Mesenchymal stem cell (in vitro differentiated cells and primary cell): ENCODE results near the gene SMPD3.

ENCODE experiments used
- DNase-seq: peaks from one replicate; pipeline ENCODE4 v3.0.0-alpha.2; 2013
- H2AFZ ChIP-seq: one replicate; pipeline ENCODE4 v1.6.1; 2013; ENCODE audit warnings: low read depth, mild to moderate bottlenecking, control low read depth, inconsistent platforms, low read length, moderate library complexity
- H2AK5ac ChIP-seq: 2 replicates; pipeline ENCODE4 v1.6.1; 2013; ENCODE audit warnings: low read length, moderate library complexity, mild to moderate bottlenecking, inconsistent platforms; ENCODE audit not compliant: severe bottlenecking
- H2BK120ac ChIP-seq: one replicate; pipeline ENCODE4 v1.6.1; 2013; ENCODE audit warnings: low read depth, mild to moderate bottlenecking, inconsistent platforms, low read length, moderate library complexity
- H2BK12ac ChIP-seq, 2 experiments: one replicate each; pipeline ENCODE4 v1.6.1; 2013; ENCODE audit warnings: inconsistent platforms in 2 of 2, low read length in 2 of 2, mild to moderate bottlenecking in 2 of 2, moderate library complexity in 2 of 2, control low read depth in 1 of 2
- H2BK15ac ChIP-seq: one replicate; pipeline ENCODE4 v1.6.1; 2013; ENCODE audit warnings: mild to moderate bottlenecking, low read depth, inconsistent platforms; ENCODE audit not compliant: poor library complexity, severe bottlenecking
- H2BK5ac ChIP-seq: 2 replicates; pipeline ENCODE4 v1.6.1; 2013; ENCODE audit warnings: low read depth, mild to moderate bottlenecking, low read length, control low read depth, inconsistent platforms; ENCODE audit not compliant: poor library complexity, severe bottlenecking
- H3K14ac ChIP-seq, 2 experiments: one replicate each; pipeline ENCODE4 v1.6.1; 2013; ENCODE audit warnings: inconsistent platforms in 2 of 2, low read length in 2 of 2, control low read depth in 1 of 2, mild to moderate bottlenecking in 1 of 2, moderate library complexity in 1 of 2
- H3K18ac ChIP-seq, 2 experiments: one replicate each; pipeline ENCODE4 v1.6.1; 2013; ENCODE audit warnings: inconsistent platforms in 2 of 2, low read length in 2 of 2, control low read depth in 1 of 2, low read depth in 1 of 2, mild to moderate bottlenecking in 1 of 2
- H3K23ac ChIP-seq, 2 experiments: one replicate each; pipeline ENCODE4 v1.6.1; 2013; ENCODE audit warnings: inconsistent platforms in 2 of 2, low read length in 2 of 2, mild to moderate bottlenecking in 2 of 2, moderate library complexity in 2 of 2, control low read depth in 1 of 2
- H3K27ac ChIP-seq: 2 replicates; pipeline ENCODE4 v1.5.1; 2013; ENCODE audit warnings: mild to moderate bottlenecking, moderate library complexity, low read length, control low read depth, inconsistent platforms; ENCODE audit not compliant: poor library complexity, severe bottlenecking
- H3K27me3 ChIP-seq, 2 experiments: 2 replicates each; pipeline versions ENCODE4 v1.6.1 to v1.7.0; 2013; ENCODE audit warnings: low read length in 2 of 2, mild to moderate bottlenecking in 2 of 2, moderate library complexity in 2 of 2, control low read depth in 1 of 2, inconsistent platforms in 1 of 2; ENCODE audit not compliant: control insufficient read depth in 1 of 2, insufficient read depth in 1 of 2
- H3K36me3 ChIP-seq, 2 experiments: 2 replicates each; pipeline versions ENCODE4 v1.6.1 to v1.7.0; 2013; ENCODE audit warnings: low read length in 2 of 2, control low read depth in 1 of 2, inconsistent platforms in 1 of 2, low read depth in 1 of 2, mild to moderate bottlenecking in 1 of 2; ENCODE audit not compliant: insufficient read depth in 2 of 2, control insufficient read depth in 1 of 2
- H3K4ac ChIP-seq, 2 experiments: one replicate each; pipeline ENCODE4 v1.6.1; 2013; ENCODE audit warnings: inconsistent platforms in 2 of 2, low read length in 2 of 2, mild to moderate bottlenecking in 2 of 2, moderate library complexity in 2 of 2, control low read depth in 1 of 2, low read depth in 1 of 2
- H3K4me1 ChIP-seq: 2 replicates; pipeline ENCODE4 v1.6.1; 2013; ENCODE audit warnings: low read depth, low read length, control low read depth; ENCODE audit not compliant: control insufficient read depth, insufficient read depth
- H3K4me2 ChIP-seq: 2 replicates; pipeline ENCODE4 v1.6.1; 2013; ENCODE audit warnings: low read length, mild to moderate bottlenecking, inconsistent platforms; ENCODE audit not compliant: poor library complexity, severe bottlenecking
- H3K4me3 ChIP-seq, 2 experiments: 2 replicates each; pipeline versions ENCODE4 v1.5.1 to v1.7.0; 2013; ENCODE audit warnings: low read length in 2 of 2, mild to moderate bottlenecking in 2 of 2, control low read depth in 1 of 2, low read depth in 1 of 2; ENCODE audit not compliant: insufficient read depth in 1 of 2
- H3K79me1 ChIP-seq: replicated peaks from 2 replicates; pipeline ENCODE4 v1.6.1; 2013; ENCODE audit warnings: mild to moderate bottlenecking, control low read depth, low read length, inconsistent platforms; ENCODE audit not compliant: poor library complexity, severe bottlenecking
- H3K9ac ChIP-seq: 2 replicates; pipeline ENCODE4 v1.7.0; 2013; ENCODE audit warnings: mild to moderate bottlenecking, low read length, moderate library complexity
- H3K9me3 ChIP-seq: 2 replicates; pipeline ENCODE4 v1.7.0; 2013; ENCODE audit warnings: mild to moderate bottlenecking, low read length; ENCODE audit not compliant: control insufficient read depth
- H4K8ac ChIP-seq: one replicate; pipeline ENCODE4 v1.6.1; 2013; ENCODE audit warnings: inconsistent platforms, mild to moderate bottlenecking, low read length, moderate library complexity
- H4K91ac ChIP-seq: one replicate; pipeline ENCODE4 v1.6.1; 2013; ENCODE audit warnings: mild to moderate bottlenecking, low read length, inconsistent platforms
- WGBS: methylation state at CpG from one replicate; pipeline ENCODE4 v1.1.7; 2013; ENCODE audit warnings: mixed read lengths; 5-methylcytosine and 5-hydroxymethylcytosine counted together

Gene SMPD3

GRCh38 chr16:68351463-68351862, 96.8 kb downstream of the SMPD3 start:
- Histone ChIP-seq H3K4me2 (no peak overlapping the region), H2BK5ac (no peak overlapping the region), H2AK5ac (no peak overlapping the region), H2BK12ac (no peak overlapping the region), H3K4me1 (peaks cover 14% of the 10 kb centered on the region), H2AFZ (no peak overlapping the region), H3K9ac (no peak overlapping the region), H3K27ac (no peak overlapping the region), H3K18ac (no peak overlapping the region), H3K9me3 (no peaks in the 10 kb centered on the region), H3K23ac (no peak overlapping the region), H2BK120ac (no peak overlapping the region), H3K79me1 (peaks cover 12% of the 10 kb centered on the region), H4K8ac (no peak overlapping the region), H3K4ac (no peak overlapping the region), H3K36me3 (peaks cover 85 to 96% of the 10 kb centered on the region in 2 experiments), H3K14ac (no peak overlapping the region), H4K91ac (no peak overlapping the region), H3K4me3 (no peak overlapping the region), H2BK15ac (no peak overlapping the region), H3K27me3 (no peaks in the 10 kb centered on the region)
- no peak for DNase-seq
- WGBS: 95% methylated on average over 11 of the region's 11 CpGs

GRCh38 chr16:68350813-68351350, 97.4 kb downstream of the SMPD3 start:
- no peak for DNase-seq
- 96% methylated on average over 8 of the region's 10 CpGs for whole genome bisulfite sequencing
- Histone ChIP-seq H3K9me3 (no peaks in the 10 kb centered on the region), H2BK12ac (no peak overlapping the region), H2BK15ac (no peak overlapping the region), H3K36me3 (peaks cover 85 to 96% of the 10 kb centered on the region in 2 experiments), H3K14ac (no peak overlapping the region), H3K4me2 (no peak overlapping the region), H3K27ac (no peak overlapping the region), H3K4me3 (no peak overlapping the region), H4K8ac (no peak overlapping the region), H3K27me3 (no peaks in the 10 kb centered on the region), H3K4me1 (peaks cover 8% of the 10 kb centered on the region), H2BK5ac (no peak overlapping the region), H2AK5ac (no peak overlapping the region), H4K91ac (no peak overlapping the region), H2AFZ (no peak overlapping the region), H3K23ac (no peak overlapping the region), H2BK120ac (no peak overlapping the region), H3K4ac (no peak overlapping the region), H3K18ac (no peak overlapping the region), H3K79me1 (peaks cover 13% of the 10 kb centered on the region), H3K9ac (no peak overlapping the region)

GRCh38 chr16:68349838-68350410, 98.4 kb downstream of the SMPD3 start:
- Histone ChIP-seq H3K27ac (no peak overlapping the region), H3K23ac (no peak overlapping the region), H2BK5ac (no peak overlapping the region), H2BK12ac (no peak overlapping the region), H4K91ac (no peak overlapping the region), H3K4ac (no peak overlapping the region), H3K9me3 (no peaks in the 10 kb centered on the region), H3K4me2 (no peak overlapping the region), H3K18ac (no peak overlapping the region), H2BK15ac (no peak overlapping the region), H3K9ac (no peak overlapping the region), H3K4me1 (peaks cover 3% of the 10 kb centered on the region), H3K36me3 (peaks cover 84 to 96% of the 10 kb centered on the region in 2 experiments), H2BK120ac (no peak overlapping the region), H4K8ac (no peak overlapping the region), H2AFZ (no peak overlapping the region), H3K14ac (no peak overlapping the region), H2AK5ac (no peak overlapping the region), H3K79me1 (peaks cover 10% of the 10 kb centered on the region), H3K27me3 (no peaks in the 10 kb centered on the region), H3K4me3 (no peak overlapping the region)
- 96% methylated on average over 9 of the region's 10 CpGs for WGBS
- DNase-seq: no peak

GRCh38 chr16:68348639-68349445, 99.5 kb downstream of the SMPD3 start:
- Histone ChIP-seq H2BK5ac (no peak overlapping the region), H2BK120ac (no peak overlapping the region), H3K4me2 (no peak overlapping the region), H3K4me1 (peaks cover 3% of the 10 kb centered on the region), H2AFZ (no peak overlapping the region), H3K14ac (no peak overlapping the region), H3K36me3 (peaks cover 75 to 88% of the 10 kb centered on the region in 2 experiments), H2BK12ac (no peak overlapping the region), H4K8ac (no peak overlapping the region), H4K91ac (no peak overlapping the region), H3K9me3 (no peaks in the 10 kb centered on the region), H3K18ac (no peak overlapping the region), H3K9ac (no peak overlapping the region), H2BK15ac (no peak overlapping the region), H3K79me1 (peaks cover 10% of the 10 kb centered on the region), H3K23ac (no peak overlapping the region), H3K4ac (no peak overlapping the region), H3K4me3 (no peak overlapping the region), H2AK5ac (no peak overlapping the region), H3K27ac (no peak overlapping the region), H3K27me3 (no peaks in the 10 kb centered on the region)
- WGBS: 97% methylated on average over 25 of the region's 27 CpGs
- DNase-seq: no peak
